HepG2 (cell line): ENCODE data around the gene ALDH18A1.

Experiments used
- CTCF ChIP-seq: sonication (generic); formaldehyde crosslinking; IDR thresholded peaks from 2 replicates; pipeline ENCODE4 v1.5.0; 2020; ENCODE audit warnings: mild to moderate bottlenecking, missing genetic modification reagents, moderate library complexity
- EHMT2 ChIP-seq: fragments of 200-600 bp; sonication (generic); IDR thresholded peaks from 2 replicates; pipeline ENCODE4 v1.7.0; 2017; ENCODE audit warnings: antibody characterized with exemption, low read depth, low read length, borderline replicate concordance
- ETV6 ChIP-seq: sonication (generic); formaldehyde crosslinking; conservative IDR thresholded peaks from 2 replicates; pipeline ENCODE4 v1.4.0; 2020; ENCODE audit warnings: missing genetic modification reagents
- POLR2A ChIP-seq, 2 experiments: IDR thresholded peaks; 2 replicates each; pipeline ENCODE4 v1.6.1; 2011; ENCODE audit warnings: low read depth in 2 of 2, low read length in 2 of 2, mild to moderate bottlenecking in 1 of 2, moderate library complexity in 1 of 2; ENCODE audit not compliant: insufficient read depth in 1 of 2
- REST ChIP-seq, 2 experiments: IDR thresholded peaks; 2 replicates each; pipeline ENCODE4 v1.6.1; 2011 to 2012; ENCODE audit warnings: low read length in 2 of 2, borderline replicate concordance in 1 of 2, low read depth in 1 of 2, mild to moderate bottlenecking in 1 of 2, moderate library complexity in 1 of 2
- TRIM24 ChIP-seq: sonication (generic); formaldehyde crosslinking; IDR thresholded peaks from 2 replicates; pipeline ENCODE4 v1.8.0; 2022; ENCODE audit warnings: mild to moderate bottlenecking, missing genetic modification reagents
- YY1 ChIP-seq: IDR thresholded peaks from 2 replicates; pipeline ENCODE4 v1.6.1; 2011; ENCODE audit warnings: low read length, low read depth, moderate library complexity, mild to moderate bottlenecking; ENCODE audit not compliant: insufficient read depth, insufficient replicate concordance
- ZBTB21 ChIP-seq: sonication (generic); formaldehyde crosslinking; IDR thresholded peaks from 2 replicates; pipeline ENCODE4 v1.4.0; 2020; ENCODE audit warnings: missing genetic modification reagents
- ZNF138 ChIP-seq: sonication (generic); formaldehyde crosslinking; IDR thresholded peaks from 2 replicates; pipeline ENCODE4 v1.5.0; 2020; ENCODE audit warnings: mild to moderate bottlenecking, low read depth, missing genetic modification reagents
- ZNF280D ChIP-seq: sonication (generic); formaldehyde crosslinking; IDR thresholded peaks from 2 replicates; pipeline ENCODE4 v1.5.1; 2020; ENCODE audit warnings: mild to moderate bottlenecking, missing genetic modification reagents
- ZNF430 ChIP-seq: sonication (generic); formaldehyde crosslinking; IDR thresholded peaks from 2 replicates; pipeline ENCODE4 v1.9.0; 2021; ENCODE audit warnings: mild to moderate bottlenecking, missing genetic modification reagents
- ZNF556 ChIP-seq: sonication (generic); formaldehyde crosslinking; IDR thresholded peaks from 2 replicates; pipeline ENCODE4 v1.4.0; 2020; ENCODE audit warnings: mild to moderate bottlenecking, missing genetic modification reagents, borderline replicate concordance
- ZNF670 ChIP-seq: sonication (generic); formaldehyde crosslinking; IDR thresholded peaks from 2 replicates; pipeline ENCODE4 v1.8.0; 2022; ENCODE audit warnings: mild to moderate bottlenecking, missing genetic modification reagents, borderline replicate concordance
- TF ChIP-seq, protein P1 (sequence below): IDR thresholded peaks from 2 replicates; pipeline ENCODE4 v1.6.1; 2012; ENCODE audit warnings: low read length, improper control_type of control experiment

DNA sequence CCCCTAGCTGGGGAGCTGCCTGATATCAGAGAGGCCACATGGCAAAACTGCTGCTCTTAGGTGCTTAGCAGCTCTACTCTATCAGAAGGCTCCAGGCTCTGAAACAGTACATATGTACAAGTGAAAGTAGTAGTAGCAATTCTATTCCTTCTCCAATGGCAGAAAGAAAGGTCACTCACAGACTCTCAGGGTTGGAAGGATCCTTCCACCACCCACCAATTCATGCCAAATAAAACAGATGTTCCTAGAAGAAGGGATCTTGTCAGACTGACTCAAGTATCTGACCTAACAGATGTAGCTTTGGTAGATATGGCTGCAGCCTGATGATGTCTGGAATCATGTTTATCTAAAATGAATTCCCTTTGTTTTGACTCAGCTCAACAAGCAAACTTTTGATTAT is 8.0 kb upstream of the ALDH18A1 start:
- no peak for TF ChIP-seq ZNF280D (CRISPR knock-in tag)
- no peak for TF ChIP-seq ZNF430 (CRISPR knock-in tag)
- no peak for TF ChIP-seq CTCF (CRISPR knock-in tag)
- no peak for TF ChIP-seq POLR2A (IDR thresholded peaks at IDR 0.05; ENCODE audit: insufficient read depth in 1 of 2, low read depth in 2 of 2, low read length in 2 of 2)
- no peak for TF ChIP-seq TRIM24 (CRISPR knock-in tag)
- no peak for TF ChIP-seq ZNF670 (CRISPR knock-in tag)
- no peak for TF ChIP-seq ZBTB21
- TF ChIP-seq ZNF138 (CRISPR knock-in tag), result no peak
- no peak for TF ChIP-seq YY1
- no peak for TF ChIP-seq ZNF556 (CRISPR knock-in tag)
- TF ChIP-seq EHMT2, result no peak
- TF ChIP-seq REST (IDR thresholded peaks at IDR 0.05; ENCODE audit: borderline replicate concordance in 1 of 2, low read depth in 1 of 2, low read length in 2 of 2), result no peak
- TF ChIP-seq, protein P1, sequence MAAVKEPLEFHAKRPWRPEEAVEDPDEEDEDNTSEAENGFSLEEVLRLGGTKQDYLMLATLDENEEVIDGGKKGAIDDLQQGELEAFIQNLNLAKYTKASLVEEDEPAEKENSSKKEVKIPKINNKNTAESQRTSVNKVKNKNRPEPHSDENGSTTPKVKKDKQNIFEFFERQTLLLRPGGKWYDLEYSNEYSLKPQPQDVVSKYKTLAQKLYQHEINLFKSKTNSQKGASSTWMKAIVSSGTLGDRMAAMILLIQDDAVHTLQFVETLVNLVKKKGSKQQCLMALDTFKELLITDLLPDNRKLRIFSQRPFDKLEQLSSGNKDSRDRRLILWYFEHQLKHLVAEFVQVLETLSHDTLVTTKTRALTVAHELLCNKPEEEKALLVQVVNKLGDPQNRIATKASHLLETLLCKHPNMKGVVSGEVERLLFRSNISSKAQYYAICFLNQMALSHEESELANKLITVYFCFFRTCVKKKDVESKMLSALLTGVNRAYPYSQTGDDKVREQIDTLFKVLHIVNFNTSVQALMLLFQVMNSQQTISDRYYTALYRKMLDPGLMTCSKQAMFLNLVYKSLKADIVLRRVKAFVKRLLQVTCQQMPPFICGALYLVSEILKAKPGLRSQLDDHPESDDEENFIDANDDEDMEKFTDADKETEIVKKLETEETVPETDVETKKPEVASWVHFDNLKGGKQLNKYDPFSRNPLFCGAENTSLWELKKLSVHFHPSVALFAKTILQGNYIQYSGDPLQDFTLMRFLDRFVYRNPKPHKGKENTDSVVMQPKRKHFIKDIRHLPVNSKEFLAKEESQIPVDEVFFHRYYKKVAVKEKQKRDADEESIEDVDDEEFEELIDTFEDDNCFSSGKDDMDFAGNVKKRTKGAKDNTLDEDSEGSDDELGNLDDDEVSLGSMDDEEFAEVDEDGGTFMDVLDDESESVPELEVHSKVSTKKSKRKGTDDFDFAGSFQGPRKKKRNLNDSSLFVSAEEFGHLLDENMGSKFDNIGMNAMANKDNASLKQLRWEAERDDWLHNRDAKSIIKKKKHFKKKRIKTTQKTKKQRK, result no peak
- no peak for TF ChIP-seq ETV6 (CRISPR knock-in tag)
